Left ventricle myocardium inferior (tissue), 1 donor: ENCODE results near the gene ARGLU1. TPM values are rescaled to one million over a fixed set of nuclear protein-coding genes. Genes with fewer than 3 reads are reported as not detected.

Source experiments
- DNase-seq: peaks from one replicate; pipeline ENCODE4 v3.0.0-alpha.2; 2020
- H3K27ac ChIP-seq: fragments of 200-600 bp; replicated peaks from 2 replicates; pipeline ENCODE4 v1.8.0; 2021
- H3K27me3 ChIP-seq: fragments of 200-600 bp; 2 replicates; pipeline ENCODE4 v1.8.0; 2021; ENCODE audit warnings: low read depth
- H3K36me3 ChIP-seq: fragments of 200-600 bp; 2 replicates; pipeline ENCODE4 v1.8.0; 2021
- H3K4me1 ChIP-seq: fragments of 200-600 bp; 2 replicates; pipeline ENCODE4 v1.8.0; 2021
- H3K4me3 ChIP-seq: fragments of 200-600 bp; 2 replicates; pipeline ENCODE4 v1.8.0; 2021; ENCODE audit warnings: mild to moderate bottlenecking, moderate library complexity
- H3K9me3 ChIP-seq: fragments of 200-600 bp; replicated peaks from 2 replicates; pipeline ENCODE4 v1.8.0; 2021
- intact Hi-C: fragments of 100-400 bp; cut with micrococcal nuclease; formaldehyde crosslinking; loops from one replicate; pipeline ENCODE4 v1.11.0; 2022
- total RNA-seq: library from RNA; stranded (reverse); fragmentation: NEBNext Ultra II Directional; extraction: Animal tissue kit (Norgen Biotek cat#: 25700); gene quantifications from one replicate; pipeline ENCODE4 v1.2.1, GENCODE V29; 2021
- TF ChIP-seq, protein P1 (sequence below): fragments of 200-600 bp; IDR thresholded peaks from 2 replicates; pipeline ENCODE4 v1.8.0; 2021; ENCODE audit warnings: antibody characterized with exemption, mild to moderate bottlenecking, borderline replicate concordance
- donor health status: DM: no; HTN: yes; CAD: no; lungs with severe emphysema.

ARGLU1 gene
- total RNA-seq, 1 donor from 2014 or later = 29.0 TPM

DNA sequence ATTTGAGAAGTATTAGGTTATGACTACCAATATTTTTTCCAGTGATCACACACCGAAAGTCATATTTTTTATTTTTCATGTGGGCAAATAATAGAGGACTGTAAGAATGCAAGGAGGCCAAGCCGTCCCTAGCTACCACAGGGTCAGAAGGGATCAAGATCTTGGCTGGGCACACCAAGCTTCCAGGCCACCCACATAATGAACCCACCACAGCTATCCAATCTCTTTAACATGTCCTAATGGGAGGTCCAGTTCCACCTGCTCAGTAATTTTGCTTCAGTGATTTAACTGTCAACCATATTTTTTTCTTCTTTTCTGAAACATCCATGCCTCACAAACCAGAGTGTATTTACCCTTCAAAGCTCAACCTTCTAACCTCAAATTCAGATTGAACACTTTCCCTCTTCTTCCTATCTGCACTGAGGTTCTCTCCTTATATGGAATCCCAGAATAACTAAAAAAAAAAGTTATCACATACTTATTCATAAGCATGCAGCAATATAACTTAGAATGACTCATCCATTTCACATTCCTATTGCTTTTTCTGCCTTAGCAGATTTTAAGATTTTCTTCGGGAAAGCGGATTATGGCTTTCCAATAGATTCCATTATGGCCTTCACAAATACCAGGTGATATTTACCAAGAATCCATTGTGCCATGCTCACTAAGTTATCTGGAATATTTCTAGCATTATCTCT lies 12.2 kb downstream of the ARGLU1 start:
- no peaks in the 10 kb centered on the region for H3K27me3 ChIP-seq
- intact Hi-C loops = no loop called here
- DNase-seq = no peak
- H3K4me1 ChIP-seq = peaks cover 89% of the 10 kb centered on the region
- no peaks in the 10 kb centered on the region for H3K9me3 ChIP-seq
- TF ChIP-seq, protein P1, sequence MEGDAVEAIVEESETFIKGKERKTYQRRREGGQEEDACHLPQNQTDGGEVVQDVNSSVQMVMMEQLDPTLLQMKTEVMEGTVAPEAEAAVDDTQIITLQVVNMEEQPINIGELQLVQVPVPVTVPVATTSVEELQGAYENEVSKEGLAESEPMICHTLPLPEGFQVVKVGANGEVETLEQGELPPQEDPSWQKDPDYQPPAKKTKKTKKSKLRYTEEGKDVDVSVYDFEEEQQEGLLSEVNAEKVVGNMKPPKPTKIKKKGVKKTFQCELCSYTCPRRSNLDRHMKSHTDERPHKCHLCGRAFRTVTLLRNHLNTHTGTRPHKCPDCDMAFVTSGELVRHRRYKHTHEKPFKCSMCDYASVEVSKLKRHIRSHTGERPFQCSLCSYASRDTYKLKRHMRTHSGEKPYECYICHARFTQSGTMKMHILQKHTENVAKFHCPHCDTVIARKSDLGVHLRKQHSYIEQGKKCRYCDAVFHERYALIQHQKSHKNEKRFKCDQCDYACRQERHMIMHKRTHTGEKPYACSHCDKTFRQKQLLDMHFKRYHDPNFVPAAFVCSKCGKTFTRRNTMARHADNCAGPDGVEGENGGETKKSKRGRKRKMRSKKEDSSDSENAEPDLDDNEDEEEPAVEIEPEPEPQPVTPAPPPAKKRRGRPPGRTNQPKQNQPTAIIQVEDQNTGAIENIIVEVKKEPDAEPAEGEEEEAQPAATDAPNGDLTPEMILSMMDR = no peak
- no peak overlapping the region for H3K4me3 ChIP-seq
- no peak overlapping the region for H3K27ac ChIP-seq
- H3K36me3 ChIP-seq = peaks cover 46% of the 10 kb centered on the region

DNA sequence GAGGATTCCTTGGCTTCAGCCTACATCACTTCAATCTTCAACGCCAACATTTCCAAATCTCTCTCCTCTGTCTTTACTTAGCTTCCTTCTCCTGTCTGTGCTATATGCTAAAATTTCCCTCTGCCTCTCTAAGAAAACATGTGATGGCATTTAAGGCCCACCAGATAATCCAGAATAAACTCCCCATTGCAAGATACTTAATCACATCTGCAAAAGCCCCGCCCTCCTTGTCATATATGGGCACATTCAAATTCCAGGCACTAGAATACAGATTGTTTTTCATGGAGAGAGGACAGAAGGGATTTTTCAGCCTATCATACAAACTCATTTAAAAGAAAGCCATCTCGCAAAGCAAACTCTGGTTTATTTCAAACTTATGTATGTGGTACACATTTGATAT lies 16.2 kb downstream of the ARGLU1 start:
- H3K27me3 ChIP-seq = no peaks in the 10 kb centered on the region
- no peak for DNase-seq
- TF ChIP-seq, protein P1 = no peak
- H3K4me3 ChIP-seq = no peak overlapping the region
- H3K4me1 ChIP-seq = peaks cover 75% of the 10 kb centered on the region
- intact Hi-C loops = no loop called here
- H3K9me3 ChIP-seq = no peaks in the 10 kb centered on the region
- H3K27ac ChIP-seq = no peak overlapping the region
- peaks cover 44% of the 10 kb centered on the region for H3K36me3 ChIP-seq

DNA sequence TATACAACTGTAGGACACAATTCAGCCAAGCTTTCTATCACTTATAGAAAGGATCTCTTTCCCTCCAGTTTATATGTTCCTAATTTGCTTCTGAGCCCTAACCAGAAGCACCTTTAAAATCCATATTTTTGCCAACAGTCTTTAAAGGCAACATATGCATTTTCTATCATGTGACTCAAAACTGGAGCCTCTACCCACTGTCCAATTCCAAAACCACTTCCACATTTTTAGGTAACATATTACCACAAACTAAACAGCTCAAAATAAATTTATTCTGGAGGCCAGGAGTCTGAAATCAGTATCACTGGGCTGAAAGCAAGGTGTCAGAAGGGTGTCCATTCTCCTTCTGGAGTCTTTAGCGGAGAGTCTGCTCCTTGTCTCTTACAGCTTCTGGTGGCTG lies 16.6 kb downstream of the ARGLU1 start:
- no peaks in the 10 kb centered on the region for H3K27me3 ChIP-seq
- DNase-seq = no peak
- H3K4me3 ChIP-seq = no peak overlapping the region
- no peaks in the 10 kb centered on the region for H3K9me3 ChIP-seq
- peaks cover 74% of the 10 kb centered on the region for H3K4me1 ChIP-seq
- TF ChIP-seq, protein P1 = no peak
- intact Hi-C loops = no loop called here
- peak overlapping the region; percentile 55 for H3K27ac ChIP-seq
- H3K36me3 ChIP-seq = peaks cover 40% of the 10 kb centered on the region

DNA sequence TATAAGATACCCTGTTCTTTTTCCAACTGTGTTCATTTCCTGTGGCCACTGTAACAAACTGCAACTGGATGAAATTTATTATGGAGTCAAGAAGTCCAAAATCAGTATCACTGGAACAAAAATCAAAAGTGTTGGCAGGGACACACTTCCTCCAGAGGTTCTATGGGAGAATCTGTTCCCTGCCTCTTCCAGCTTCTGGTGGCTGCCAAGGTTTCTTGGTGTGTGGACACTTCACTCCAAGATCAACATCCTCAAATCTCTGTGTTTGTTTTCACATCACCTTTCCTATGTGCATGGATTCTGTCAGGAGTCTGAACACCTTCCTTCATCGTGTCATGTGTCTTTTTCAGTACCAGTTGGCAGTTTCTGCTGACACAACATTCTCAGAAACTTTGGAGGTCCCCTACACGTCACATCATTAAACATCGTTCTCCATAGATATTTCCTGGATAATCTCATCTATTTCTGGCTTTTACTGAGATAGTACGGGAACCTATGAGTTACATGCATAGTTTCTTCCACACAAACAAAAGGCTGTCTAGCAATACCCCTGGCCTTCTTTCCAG lies 17.3 kb downstream of the ARGLU1 start:
- Histone ChIP-seq H3K36me3 (peaks cover 33% of the 10 kb centered on the region), H3K4me3 (no peak overlapping the region), H3K4me1 (peaks cover 67% of the 10 kb centered on the region), H3K27me3 (no peaks in the 10 kb centered on the region), H3K9me3 (no peaks in the 10 kb centered on the region), H3K27ac (peak overlapping the region; percentile 55)
- intact Hi-C loops = no loop called here
- TF ChIP-seq, protein P1 = peak; percentile 15
- no peak for DNase-seq

DNA sequence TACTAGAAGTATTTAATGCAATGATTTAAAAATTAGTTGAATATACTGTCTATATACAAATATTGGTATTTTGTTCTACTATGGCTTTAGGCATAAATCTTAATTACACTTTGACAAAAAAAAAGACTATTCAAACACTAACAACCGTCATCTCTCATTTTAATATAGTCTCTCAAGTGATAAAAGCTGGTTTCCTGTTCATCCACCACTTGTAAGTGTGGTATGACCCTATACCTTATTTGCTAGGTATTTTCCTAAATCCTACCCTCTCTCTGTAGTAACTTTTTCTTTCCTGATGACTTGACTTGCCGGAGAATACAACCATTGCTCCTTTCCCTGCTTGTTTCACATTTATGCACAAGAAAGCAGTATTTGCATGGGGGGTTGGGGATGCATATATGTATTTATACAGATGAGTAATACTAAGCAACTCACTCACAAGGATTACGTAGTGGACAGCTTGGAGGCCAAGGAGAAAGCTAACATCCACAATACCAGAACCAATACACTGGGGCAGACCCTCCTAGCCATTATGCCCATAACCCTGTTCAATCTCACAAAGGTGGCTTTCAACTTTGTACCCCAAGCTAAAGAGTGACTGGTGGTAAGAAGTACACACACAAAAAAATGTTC lies 19.8 kb downstream of the ARGLU1 start:
- Histone ChIP-seq H3K9me3 (no peaks in the 10 kb centered on the region), H3K27me3 (no peaks in the 10 kb centered on the region), H3K4me1 (peaks cover 72% of the 10 kb centered on the region), H3K27ac (no peak overlapping the region), H3K4me3 (no peak overlapping the region), H3K36me3 (peaks cover 15% of the 10 kb centered on the region)
- TF ChIP-seq, protein P1 = no peak
- no peak for DNase-seq
- intact Hi-C loops = no loop called here
